ENCODE results near the gene P2RY12. TPM values are rescaled to one million over a fixed set of nuclear protein-coding genes. Genes with fewer than 3 reads are reported as not detected.

P2RY12 gene
- total RNA-seq, 1 experiment from 2014 or later = not detected

GRCh38 chr3:151391720-151392119 is 7.2 kb upstream of the P2RY12 start:
- intact Hi-C loops (cut with micrococcal nuclease) = no loop called here
- CTCF ChIA-PET = interaction anchor here (0.6 to 0.7 kb wide), 3 partner anchors 10 to 1433 kb away, joined by 3 read pairs; no protein-coding TSS in a partner anchor
- Mint-ChIP-seq H3K4me1 (ENCODE audit: insufficient read depth, unreplicated experiment) (no peaks in the 10 kb centered on the region), H3K27ac (ENCODE audit: low read depth, unreplicated experiment) (no peak overlapping the region), H3K36me3 (ENCODE audit: insufficient read depth, unreplicated experiment) (no peaks in the 10 kb centered on the region), H3K4me3 (ENCODE audit: unreplicated experiment) (no peak overlapping the region), H3K9me3 (ENCODE audit: unreplicated experiment) (no peaks in the 10 kb centered on the region), H3K27me3 (ENCODE audit: insufficient read depth, unreplicated experiment) (no peaks in the 10 kb centered on the region)
- POLR2A ChIA-PET = no interaction called here
- no peak for TF ChIP-seq CTCF (IDR thresholded peaks at IDR 0.05; ENCODE audit: unreplicated experiment)
- DNase-seq (ENCODE audit: unreplicated experiment) = no peak
- BruUV-seq (replicated peaks) = no TSS peak

- no peak for DNase-seq (ENCODE audit: unreplicated experiment)
- Mint-ChIP-seq H3K36me3 (ENCODE audit: insufficient read depth, unreplicated experiment) (no peaks in the 10 kb centered on the region), H3K27ac (ENCODE audit: low read depth, unreplicated experiment) (no peak overlapping the region), H3K9me3 (ENCODE audit: unreplicated experiment) (no peaks in the 10 kb centered on the region), H3K4me1 (ENCODE audit: insufficient read depth, unreplicated experiment) (no peaks in the 10 kb centered on the region), H3K27me3 (ENCODE audit: insufficient read depth, unreplicated experiment) (no peaks in the 10 kb centered on the region), H3K4me3 (ENCODE audit: unreplicated experiment) (no peak overlapping the region)
- intact Hi-C loops (cut with micrococcal nuclease) = no loop called here
- ChIA-PET POLR2A (no interaction called here), CTCF (interaction anchor here (0.7 kb wide), 1 partner anchor 1056 kb away, joined by 3 read pairs; no protein-coding TSS in a partner anchor)
- no peak for TF ChIP-seq CTCF (IDR thresholded peaks at IDR 0.05; ENCODE audit: unreplicated experiment)
- BruUV-seq (replicated peaks) = no TSS peak
These were observed 3.3 kb upstream of the P2RY12 start for GRCh38 chr3:151387842-151388241.

- H3K27me3 Mint-ChIP-seq (ENCODE audit: insufficient read depth, unreplicated experiment) = no peaks in the 10 kb centered on the region
- no peak overlapping the region for H3K4me3 Mint-ChIP-seq (ENCODE audit: unreplicated experiment)
- H3K27ac Mint-ChIP-seq (ENCODE audit: low read depth, unreplicated experiment) = no peak overlapping the region
- ChIA-PET CTCF (interaction anchor here (0.6 to 0.7 kb wide), 3 partner anchors 243 to 1056 kb away, joined by 3 read pairs; no protein-coding TSS in a partner anchor), POLR2A (no interaction called here)
- no peaks in the 10 kb centered on the region for H3K36me3 Mint-ChIP-seq (ENCODE audit: insufficient read depth, unreplicated experiment)
- H3K9me3 Mint-ChIP-seq (ENCODE audit: unreplicated experiment) = no peaks in the 10 kb centered on the region
- BruUV-seq (replicated peaks) = no TSS peak
- no peaks in the 10 kb centered on the region for H3K4me1 Mint-ChIP-seq (ENCODE audit: insufficient read depth, unreplicated experiment)
- no peak for TF ChIP-seq CTCF (IDR thresholded peaks at IDR 0.05; ENCODE audit: unreplicated experiment)
- intact Hi-C loops (cut with micrococcal nuclease) = no loop called here
- no peak for DNase-seq (ENCODE audit: unreplicated experiment)
These were observed 2.9 kb upstream of the P2RY12 start for GRCh38 chr3:151387432-151387831.

- intact Hi-C loops (cut with micrococcal nuclease) = no loop called here
These were observed 1.5 kb upstream of the P2RY12 start for GRCh38 chr3:151386056-151386455.

More at GRCh38 chr3:151386056-151386455, 1.5 kb upstream of the P2RY12 start:
- Mint-ChIP-seq H3K4me3 (ENCODE audit: unreplicated experiment) (no peak overlapping the region), H3K9me3 (ENCODE audit: unreplicated experiment) (no peaks in the 10 kb centered on the region), H3K36me3 (ENCODE audit: insufficient read depth, unreplicated experiment) (no peaks in the 10 kb centered on the region), H3K4me1 (ENCODE audit: insufficient read depth, unreplicated experiment) (no peaks in the 10 kb centered on the region), H3K27me3 (ENCODE audit: insufficient read depth, unreplicated experiment) (no peaks in the 10 kb centered on the region), H3K27ac (ENCODE audit: low read depth, unreplicated experiment) (no peak overlapping the region)
- CTCF ChIA-PET = interaction anchor here (0.7 kb wide), 1 partner anchor 21 kb away, joined by 5 read pairs; no protein-coding TSS in a partner anchor
- BruUV-seq (replicated peaks) = no TSS peak
- POLR2A ChIA-PET = interaction anchor here (0.8 to 1.0 kb wide), 2 partner anchors 20 to 28 kb away, joined by 3 to 4 read pairs; no protein-coding TSS in a partner anchor
- DNase-seq (ENCODE audit: unreplicated experiment) = no peak
- TF ChIP-seq CTCF (IDR thresholded peaks at IDR 0.05; ENCODE audit: unreplicated experiment) = no peak

All from MCF 10A (cell line).